ENCODE results near the gene SLC35A3.

The SLC35A3 gene

GRCh38 chr1:100006688-100007087 is 36.9 kb downstream of the SLC35A3 start:
- TF ChIP-seq, protein P1, sequence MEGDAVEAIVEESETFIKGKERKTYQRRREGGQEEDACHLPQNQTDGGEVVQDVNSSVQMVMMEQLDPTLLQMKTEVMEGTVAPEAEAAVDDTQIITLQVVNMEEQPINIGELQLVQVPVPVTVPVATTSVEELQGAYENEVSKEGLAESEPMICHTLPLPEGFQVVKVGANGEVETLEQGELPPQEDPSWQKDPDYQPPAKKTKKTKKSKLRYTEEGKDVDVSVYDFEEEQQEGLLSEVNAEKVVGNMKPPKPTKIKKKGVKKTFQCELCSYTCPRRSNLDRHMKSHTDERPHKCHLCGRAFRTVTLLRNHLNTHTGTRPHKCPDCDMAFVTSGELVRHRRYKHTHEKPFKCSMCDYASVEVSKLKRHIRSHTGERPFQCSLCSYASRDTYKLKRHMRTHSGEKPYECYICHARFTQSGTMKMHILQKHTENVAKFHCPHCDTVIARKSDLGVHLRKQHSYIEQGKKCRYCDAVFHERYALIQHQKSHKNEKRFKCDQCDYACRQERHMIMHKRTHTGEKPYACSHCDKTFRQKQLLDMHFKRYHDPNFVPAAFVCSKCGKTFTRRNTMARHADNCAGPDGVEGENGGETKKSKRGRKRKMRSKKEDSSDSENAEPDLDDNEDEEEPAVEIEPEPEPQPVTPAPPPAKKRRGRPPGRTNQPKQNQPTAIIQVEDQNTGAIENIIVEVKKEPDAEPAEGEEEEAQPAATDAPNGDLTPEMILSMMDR (conservative IDR thresholded peaks at IDR 0.05; ENCODE audit: low read length): no peak
- DNase-seq (ENCODE audit: low read depth): no peak
- no peak overlapping the region for H3K4me3 ChIP-seq (ENCODE audit: low read length)

DNA sequence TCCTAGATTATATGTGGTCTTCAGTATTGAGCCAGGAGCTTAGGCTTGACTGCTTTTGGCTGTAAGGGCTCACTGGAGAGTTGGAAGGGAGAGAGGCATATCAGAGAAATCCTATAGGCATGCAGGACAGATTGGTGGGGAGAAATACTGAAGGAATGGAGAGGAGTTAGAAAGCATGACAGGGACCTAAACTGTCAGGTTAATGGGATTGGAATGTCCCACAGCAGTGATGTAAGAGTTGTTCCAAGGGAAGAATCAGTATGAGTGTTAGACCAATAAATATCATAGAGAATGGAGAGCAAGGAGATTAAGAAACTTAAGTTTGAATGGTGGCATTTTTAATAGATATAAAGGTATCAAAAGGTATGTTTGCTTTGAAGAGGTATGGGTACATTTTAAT is 39.7 kb downstream of the SLC35A3 start:
- DNase-seq (ENCODE audit: low read depth): peak; percentile 47
- TF ChIP-seq, protein P1 (conservative IDR thresholded peaks at IDR 0.05; ENCODE audit: low read length): no peak
- no peak overlapping the region for H3K4me3 ChIP-seq (ENCODE audit: low read length)

- TF ChIP-seq, protein P1 (conservative IDR thresholded peaks at IDR 0.05; ENCODE audit: low read length): no peak
- H3K4me3 ChIP-seq (ENCODE audit: low read length): no peak overlapping the region
- no peak for DNase-seq (ENCODE audit: low read depth)
These were observed 41.0 kb downstream of the SLC35A3 start for GRCh38 chr1:100010804-100011203.

DNA sequence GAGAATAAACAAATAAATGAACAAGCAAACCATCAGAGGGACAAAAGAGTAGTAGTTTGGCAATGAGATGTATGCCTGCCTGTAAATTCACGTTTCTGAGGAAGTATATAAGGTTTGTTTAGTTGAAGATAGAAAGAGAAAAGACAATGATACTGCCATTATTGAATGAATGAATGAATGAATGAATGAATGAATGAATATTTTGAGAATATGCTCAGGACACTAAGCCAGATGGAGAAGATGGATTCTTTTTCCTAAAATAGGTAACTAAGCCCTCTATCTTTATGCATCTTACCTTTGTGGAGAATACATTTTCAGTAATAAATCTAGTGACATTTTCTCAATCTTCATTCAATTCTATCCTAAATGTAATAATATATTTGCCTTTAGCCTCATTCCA is 49.4 kb downstream of the SLC35A3 start:
- no peak for DNase-seq (ENCODE audit: low read depth)
- TF ChIP-seq, protein P1 (conservative IDR thresholded peaks at IDR 0.05; ENCODE audit: low read length): no peak
- no peak overlapping the region for H3K4me3 ChIP-seq (ENCODE audit: low read length)

GRCh38 chr1:100023482-100023881 is 53.7 kb downstream of the SLC35A3 start:
- no peak for DNase-seq (ENCODE audit: low read depth)
- H3K4me3 ChIP-seq (ENCODE audit: low read length): no peak overlapping the region
- TF ChIP-seq, protein P1 (conservative IDR thresholded peaks at IDR 0.05; ENCODE audit: low read length): no peak

GRCh38 chr1:100027212-100027611 is 57.4 kb downstream of the SLC35A3 start:
- H3K4me3 ChIP-seq (ENCODE audit: low read length): no peak overlapping the region
- TF ChIP-seq, protein P1 (conservative IDR thresholded peaks at IDR 0.05; ENCODE audit: low read length): no peak
- DNase-seq (ENCODE audit: low read depth): no peak

DNA sequence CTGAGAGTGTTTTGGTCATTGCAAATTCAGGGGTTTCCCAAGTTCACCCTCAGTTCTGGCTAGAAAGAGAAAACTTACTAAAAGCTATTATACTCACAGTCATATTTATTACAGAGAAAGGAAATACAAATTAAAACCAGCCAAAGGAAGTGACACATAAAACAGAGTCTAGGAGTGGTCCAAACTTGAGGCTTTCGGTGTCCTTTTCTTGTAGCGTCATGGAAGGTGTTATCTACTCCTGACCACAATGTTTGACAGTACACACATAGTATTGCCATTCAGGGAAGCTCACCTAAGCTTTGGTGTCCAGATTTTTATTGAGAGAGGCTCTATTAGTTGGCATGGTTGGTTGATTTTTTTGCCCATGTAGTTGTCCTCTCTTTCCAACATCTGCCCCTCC is 59.0 kb downstream of the SLC35A3 start:
- H3K4me3 ChIP-seq (ENCODE audit: low read length): no peak overlapping the region

More for the DNA sequence above, 59.0 kb downstream of the SLC35A3 start:
- TF ChIP-seq, protein P1 (conservative IDR thresholded peaks at IDR 0.05; ENCODE audit: low read length): no peak
- DNase-seq (ENCODE audit: low read depth): no peak
